ENCODE results near the gene TANGO6. TPM values are rescaled to one million over a fixed set of nuclear protein-coding genes. Genes with fewer than 3 reads are reported as not detected.

TANGO6 gene
- total and polyA plus RNA-seq, 10 of the 15 experiments (the other 5 are each of a cell fraction or from before 2014, with no cell fraction given): 1.1 to 20.6 (median 11.0) TPM

DNA sequence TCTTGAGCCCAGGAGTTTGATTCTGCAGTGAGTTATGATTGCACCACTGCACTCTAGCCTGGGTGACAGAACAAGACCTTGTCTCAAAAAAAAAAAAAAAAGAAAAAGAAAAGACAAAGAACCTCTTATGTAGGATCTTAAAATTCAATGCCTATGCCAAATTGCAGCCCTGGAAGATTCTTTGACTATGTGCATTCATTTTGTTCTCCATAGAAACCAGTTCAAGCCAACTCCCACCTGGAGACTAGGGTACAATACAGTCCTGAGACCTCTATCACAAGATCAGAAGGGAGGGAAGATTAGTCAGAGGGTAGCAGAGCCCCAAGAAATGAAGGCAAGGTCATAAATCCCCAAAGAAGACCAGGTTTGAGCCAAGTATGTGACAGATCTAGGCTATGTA, 171.5 kb downstream of the TANGO6 start:
- in situ Hi-C loops (cut with MboI): no loop called here
- CTCF ChIA-PET: no interaction called here
- RAD21 ChIA-PET (ENCODE audit: unreplicated experiment): no interaction called here
- POLR2A ChIA-PET: no interaction called here
- DNase-seq (ENCODE audit: low read depth, low spot score) (no peak), FAIRE-seq (no peak), ATAC-seq (no peak)
- Histone ChIP-seq H3K9ac (ENCODE audit: control insufficient read depth, insufficient read depth, low read length) (no peak overlapping the region), H3K27me3 (replicated peaks in 1 of 2; ENCODE audit: control insufficient read depth in 2 of 2, insufficient read depth in 2 of 2, low read length in 1 of 2) (no peaks in the 10 kb centered on the region), H3K4me2 (ENCODE audit: control insufficient read depth, insufficient read depth) (no peak overlapping the region), H3K9me3 (replicated peaks; ENCODE audit: control insufficient read depth, insufficient read depth, low read length) (no peaks in the 10 kb centered on the region), H3K4me1 (ENCODE audit: control insufficient read depth, insufficient read depth, low read length) (no peaks in the 10 kb centered on the region), H3K79me2 (ENCODE audit: control insufficient read depth, insufficient read depth, low read length) (no peaks in the 10 kb centered on the region), H3K36me3 (ENCODE audit: control insufficient read depth in 2 of 2, insufficient read depth in 2 of 2, low read length in 1 of 2) (no peaks in the 10 kb centered on the region), H3K4me3 (no peak overlapping the region), H4K20me1 (ENCODE audit: control insufficient read depth, insufficient read depth) (no peaks in the 10 kb centered on the region), H2AFZ (ENCODE audit: control insufficient read depth, low read depth, low read length) (no peak overlapping the region), H3K27ac (ENCODE audit: control insufficient read depth, insufficient read depth) (no peak overlapping the region)
- intact Hi-C loops (cut with micrococcal nuclease; ENCODE audit: unreplicated experiment): no loop called here
- no TSS peak for BruUV-seq (replicated peaks)
- SMC1A ChIA-PET (ENCODE audit: uncharacterized antibody, unreplicated experiment): interaction anchor here (1.5 kb wide), 1 partner anchor 26 kb away, joined by 4 read pairs; no protein-coding TSS in a partner anchor
- TF ChIP-seq CEBPB (IDR thresholded peaks at IDR 0.05; ENCODE audit: borderline replicate concordance in 1 of 2, low read depth in 2 of 2, low read length in 2 of 2) (no peak), SMARCA5 (IDR thresholded peaks at IDR 0.05) (no peak), CREB1 (IDR thresholded peaks at IDR 0.05; ENCODE audit: low read depth) (no peak), POU2F2 (IDR thresholded peaks at IDR 0.05; ENCODE audit: borderline replicate concordance, low read depth, low read length) (no peak), WRNIP1 (IDR thresholded peaks at IDR 0.05; ENCODE audit: borderline replicate concordance, low read depth, low read length) (no peak), MEF2B (IDR thresholded peaks at IDR 0.05; ENCODE audit: partially characterized antibody, poor library complexity, severe bottlenecking) (no peak), NR2F1 (conservative IDR thresholded peaks at IDR 0.05) (no peak), MTA3 (IDR thresholded peaks at IDR 0.05; ENCODE audit: borderline replicate concordance, low read length) (no peak), CBX5 (IDR thresholded peaks at IDR 0.05; ENCODE audit: low read depth) (no peak), SIN3A (IDR thresholded peaks at IDR 0.05; ENCODE audit: low read depth, low read length) (no peak), FOXM1 (IDR thresholded peaks at IDR 0.05; ENCODE audit: low read depth, low read length) (no peak), FOXK2 (IDR thresholded peaks at IDR 0.05) (no peak), EED (IDR thresholded peaks at IDR 0.05; ENCODE audit: low read depth) (no peak), SPI1 (IDR thresholded peaks at IDR 0.05; ENCODE audit: borderline replicate concordance, insufficient read depth, low read depth, low read length) (no peak)
- TF ChIP-seq, protein P1, sequence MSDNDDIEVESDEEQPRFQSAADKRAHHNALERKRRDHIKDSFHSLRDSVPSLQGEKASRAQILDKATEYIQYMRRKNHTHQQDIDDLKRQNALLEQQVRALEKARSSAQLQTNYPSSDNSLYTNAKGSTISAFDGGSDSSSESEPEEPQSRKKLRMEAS (IDR thresholded peaks at IDR 0.05; ENCODE audit: low read depth, low read length): no peak
- TF ChIP-seq, protein P2, sequence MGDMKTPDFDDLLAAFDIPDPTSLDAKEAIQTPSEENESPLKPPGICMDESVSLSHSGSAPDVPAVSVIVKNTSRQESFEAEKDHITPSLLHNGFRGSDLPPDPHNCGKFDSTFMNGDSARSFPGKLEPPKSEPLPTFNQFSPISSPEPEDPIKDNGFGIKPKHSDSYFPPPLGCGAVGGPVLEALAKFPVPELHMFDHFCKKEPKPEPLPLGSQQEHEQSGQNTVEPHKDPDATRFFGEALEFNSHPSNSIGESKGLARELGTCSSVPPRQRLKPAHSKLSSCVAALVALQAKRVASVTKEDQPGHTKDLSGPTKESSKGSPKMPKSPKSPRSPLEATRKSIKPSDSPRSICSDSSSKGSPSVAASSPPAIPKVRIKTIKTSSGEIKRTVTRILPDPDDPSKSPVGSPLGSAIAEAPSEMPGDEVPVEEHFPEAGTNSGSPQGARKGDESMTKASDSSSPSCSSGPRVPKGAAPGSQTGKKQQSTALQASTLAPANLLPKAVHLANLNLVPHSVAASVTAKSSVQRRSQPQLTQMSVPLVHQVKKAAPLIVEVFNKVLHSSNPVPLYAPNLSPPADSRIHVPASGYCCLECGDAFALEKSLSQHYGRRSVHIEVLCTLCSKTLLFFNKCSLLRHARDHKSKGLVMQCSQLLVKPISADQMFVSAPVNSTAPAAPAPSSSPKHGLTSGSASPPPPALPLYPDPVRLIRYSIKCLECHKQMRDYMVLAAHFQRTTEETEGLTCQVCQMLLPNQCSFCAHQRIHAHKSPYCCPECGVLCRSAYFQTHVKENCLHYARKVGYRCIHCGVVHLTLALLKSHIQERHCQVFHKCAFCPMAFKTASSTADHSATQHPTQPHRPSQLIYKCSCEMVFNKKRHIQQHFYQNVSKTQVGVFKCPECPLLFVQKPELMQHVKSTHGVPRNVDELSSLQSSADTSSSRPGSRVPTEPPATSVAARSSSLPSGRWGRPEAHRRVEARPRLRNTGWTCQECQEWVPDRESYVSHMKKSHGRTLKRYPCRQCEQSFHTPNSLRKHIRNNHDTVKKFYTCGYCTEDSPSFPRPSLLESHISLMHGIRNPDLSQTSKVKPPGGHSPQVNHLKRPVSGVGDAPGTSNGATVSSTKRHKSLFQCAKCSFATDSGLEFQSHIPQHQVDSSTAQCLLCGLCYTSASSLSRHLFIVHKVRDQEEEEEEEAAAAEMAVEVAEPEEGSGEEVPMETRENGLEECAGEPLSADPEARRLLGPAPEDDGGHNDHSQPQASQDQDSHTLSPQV (IDR thresholded peaks at IDR 0.05): no peak
- TF ChIP-seq, protein P3, sequence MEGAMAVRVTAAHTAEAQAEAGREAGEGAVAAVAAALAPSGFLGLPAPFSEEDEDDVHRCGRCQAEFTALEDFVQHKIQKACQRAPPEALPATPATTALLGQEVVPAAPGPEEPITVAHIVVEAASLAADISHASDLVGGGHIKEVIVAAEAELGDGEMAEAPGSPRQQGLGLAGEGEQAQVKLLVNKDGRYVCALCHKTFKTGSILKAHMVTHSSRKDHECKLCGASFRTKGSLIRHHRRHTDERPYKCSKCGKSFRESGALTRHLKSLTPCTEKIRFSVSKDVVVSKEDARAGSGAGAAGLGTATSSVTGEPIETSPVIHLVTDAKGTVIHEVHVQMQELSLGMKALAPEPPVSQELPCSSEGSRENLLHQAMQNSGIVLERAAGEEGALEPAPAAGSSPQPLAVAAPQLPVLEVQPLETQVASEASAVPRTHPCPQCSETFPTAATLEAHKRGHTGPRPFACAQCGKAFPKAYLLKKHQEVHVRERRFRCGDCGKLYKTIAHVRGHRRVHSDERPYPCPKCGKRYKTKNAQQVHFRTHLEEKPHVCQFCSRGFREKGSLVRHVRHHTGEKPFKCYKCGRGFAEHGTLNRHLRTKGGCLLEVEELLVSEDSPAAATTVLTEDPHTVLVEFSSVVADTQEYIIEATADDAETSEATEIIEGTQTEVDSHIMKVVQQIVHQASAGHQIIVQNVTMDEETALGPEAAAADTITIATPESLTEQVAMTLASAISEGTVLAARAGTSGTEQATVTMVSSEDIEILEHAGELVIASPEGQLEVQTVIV (IDR thresholded peaks at IDR 0.05; ENCODE audit: borderline replicate concordance, partially characterized antibody): no peak
- TF ChIP-seq, protein P4, sequence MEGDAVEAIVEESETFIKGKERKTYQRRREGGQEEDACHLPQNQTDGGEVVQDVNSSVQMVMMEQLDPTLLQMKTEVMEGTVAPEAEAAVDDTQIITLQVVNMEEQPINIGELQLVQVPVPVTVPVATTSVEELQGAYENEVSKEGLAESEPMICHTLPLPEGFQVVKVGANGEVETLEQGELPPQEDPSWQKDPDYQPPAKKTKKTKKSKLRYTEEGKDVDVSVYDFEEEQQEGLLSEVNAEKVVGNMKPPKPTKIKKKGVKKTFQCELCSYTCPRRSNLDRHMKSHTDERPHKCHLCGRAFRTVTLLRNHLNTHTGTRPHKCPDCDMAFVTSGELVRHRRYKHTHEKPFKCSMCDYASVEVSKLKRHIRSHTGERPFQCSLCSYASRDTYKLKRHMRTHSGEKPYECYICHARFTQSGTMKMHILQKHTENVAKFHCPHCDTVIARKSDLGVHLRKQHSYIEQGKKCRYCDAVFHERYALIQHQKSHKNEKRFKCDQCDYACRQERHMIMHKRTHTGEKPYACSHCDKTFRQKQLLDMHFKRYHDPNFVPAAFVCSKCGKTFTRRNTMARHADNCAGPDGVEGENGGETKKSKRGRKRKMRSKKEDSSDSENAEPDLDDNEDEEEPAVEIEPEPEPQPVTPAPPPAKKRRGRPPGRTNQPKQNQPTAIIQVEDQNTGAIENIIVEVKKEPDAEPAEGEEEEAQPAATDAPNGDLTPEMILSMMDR (IDR thresholded peaks at IDR 0.05 in 2 of 3, conservative IDR thresholded peaks at IDR 0.05 in 1 of 3; ENCODE audit: control insufficient read depth in 2 of 3, extremely low read depth in 1 of 3, insufficient read depth in 1 of 3, low read depth in 3 of 3, low read length in 3 of 3): no peak
